H9 (cell line): ENCODE measurements around the gene CCR9. TPM values are rescaled to one million over a fixed set of nuclear protein-coding genes. Genes with fewer than 3 reads are reported as not detected.

ENCODE experiments used
- DNase-seq: peaks from one replicate; pipeline ENCODE4 v3.0.0-alpha.2; 2017
- H2AFZ ChIP-seq: one replicate; pipeline ENCODE4 v1.6.1; 2013; ENCODE audit warnings: mild to moderate bottlenecking, low read length, control low read depth, moderate library complexity
- H2AK5ac ChIP-seq: 2 replicates; pipeline ENCODE4 v1.6.1; 2013; ENCODE audit warnings: low read length, control low read depth, mixed read lengths; ENCODE audit not compliant: insufficient read length
- H2BK120ac ChIP-seq: one replicate; pipeline ENCODE4 v1.6.1; 2013; ENCODE audit warnings: low read depth, mild to moderate bottlenecking, low read length, control low read depth, inconsistent platforms; ENCODE audit not compliant: poor library complexity, severe bottlenecking
- H2BK12ac ChIP-seq: 2 replicates; pipeline ENCODE4 v1.6.1; 2013; ENCODE audit warnings: low read length, control low read depth, mixed read lengths, low read depth; ENCODE audit not compliant: insufficient read length
- H2BK15ac ChIP-seq: 2 replicates; pipeline ENCODE4 v1.6.1; 2013; ENCODE audit warnings: low read depth, low read length, control low read depth
- H2BK20ac ChIP-seq: one replicate; pipeline ENCODE4 v1.6.1; 2013; ENCODE audit warnings: low read depth, mild to moderate bottlenecking, low read length, control low read depth, inconsistent platforms; ENCODE audit not compliant: poor library complexity, severe bottlenecking
- H2BK5ac ChIP-seq: 2 replicates; pipeline ENCODE4 v1.6.1; 2013; ENCODE audit warnings: low read length, control low read depth, mixed read lengths; ENCODE audit not compliant: insufficient read length
- H3K14ac ChIP-seq: 2 replicates; pipeline ENCODE4 v1.6.1; 2013; ENCODE audit warnings: low read length, control low read depth; ENCODE audit not compliant: insufficient read depth
- H3K18ac ChIP-seq: 2 replicates; pipeline ENCODE4 v1.6.1; 2013; ENCODE audit warnings: low read depth, mild to moderate bottlenecking, mixed read lengths, low read length, control low read depth; ENCODE audit not compliant: insufficient read length
- H3K23ac ChIP-seq: 2 replicates; pipeline ENCODE4 v1.6.1; 2013; ENCODE audit warnings: low read length, control low read depth, mixed read lengths, low read depth; ENCODE audit not compliant: insufficient read length
- H3K23me2 ChIP-seq: 2 replicates; pipeline ENCODE4 v1.6.1; 2013; ENCODE audit warnings: low read depth, mild to moderate bottlenecking, mixed read lengths, low read length, control low read depth; ENCODE audit not compliant: insufficient read length, poor library complexity, severe bottlenecking
- H3K27ac ChIP-seq: 2 replicates; pipeline ENCODE4 v1.5.1; 2013; ENCODE audit warnings: low read length, control low read depth, mixed read lengths, low read depth; ENCODE audit not compliant: insufficient read length
- H3K27me3 ChIP-seq: 2 replicates; pipeline ENCODE4 v1.6.1; 2013; ENCODE audit warnings: low read length, control low read depth, inconsistent platforms; ENCODE audit not compliant: insufficient read depth
- H3K4ac ChIP-seq: 2 replicates; pipeline ENCODE4 v1.6.1; 2013; ENCODE audit warnings: low read depth, mild to moderate bottlenecking, control low read depth, inconsistent platforms, low read length, moderate library complexity
- H3K4me1 ChIP-seq: 2 replicates; pipeline ENCODE4 v1.6.1; 2013; ENCODE audit warnings: low read length, control low read depth, inconsistent platforms; ENCODE audit not compliant: insufficient read depth
- H3K4me2 ChIP-seq: 2 replicates; pipeline ENCODE4 v1.6.1; 2013; ENCODE audit warnings: low read length, control low read depth, mixed read lengths; ENCODE audit not compliant: insufficient read length, insufficient read depth
- H3K56ac ChIP-seq: 2 replicates; pipeline ENCODE4 v1.6.1; 2013; ENCODE audit warnings: low read depth, mild to moderate bottlenecking, mixed read lengths, low read length, control low read depth; ENCODE audit not compliant: insufficient read length
- H3K79me1 ChIP-seq: 2 replicates; pipeline ENCODE4 v1.6.1; 2013; ENCODE audit warnings: low read depth, mild to moderate bottlenecking, moderate library complexity, low read length, control low read depth, inconsistent platforms; ENCODE audit not compliant: insufficient read depth, poor library complexity, severe bottlenecking
- H3K79me2 ChIP-seq: 2 replicates; pipeline ENCODE4 v1.6.1; 2013; ENCODE audit warnings: low read length, control low read depth, inconsistent platforms; ENCODE audit not compliant: insufficient read depth
- H3K9ac ChIP-seq: 2 replicates; pipeline ENCODE4 v1.6.1; 2013; ENCODE audit warnings: low read length, control low read depth, mixed read lengths; ENCODE audit not compliant: insufficient read length; ENCODE audit errors: extremely low read depth
- H3K9me3 ChIP-seq: one replicate; pipeline ENCODE4 v1.6.1; 2013; ENCODE audit warnings: low read depth, low read length, inconsistent platforms; ENCODE audit not compliant: control insufficient read depth
- H3T11ph ChIP-seq: one replicate; pipeline ENCODE4 v1.6.1; 2013; ENCODE audit warnings: mild to moderate bottlenecking, low read length, control low read depth, inconsistent platforms
- H4K20me1 ChIP-seq: one replicate; pipeline ENCODE4 v1.6.1; 2013; ENCODE audit not compliant: control insufficient read depth, insufficient read length, insufficient read depth
- H4K5ac ChIP-seq: 2 replicates; pipeline ENCODE4 v1.6.1; 2013; ENCODE audit warnings: low read depth, mild to moderate bottlenecking, mixed read lengths, low read length, control low read depth; ENCODE audit not compliant: insufficient read length
- H4K8ac ChIP-seq: replicated peaks from 2 replicates; pipeline ENCODE4 v1.6.1; 2013; ENCODE audit warnings: low read length, control low read depth, mixed read lengths, low read depth; ENCODE audit not compliant: insufficient read length
- H4K91ac ChIP-seq: 2 replicates; pipeline ENCODE4 v1.6.1; 2013; ENCODE audit warnings: low read depth, mild to moderate bottlenecking, moderate library complexity, mixed read lengths, low read length, control low read depth; ENCODE audit not compliant: insufficient read length
- H3K27ac Mint-ChIP-seq, 3 experiments: 2 replicates in 2 of 3; 3 replicates in 1 of 3; pipeline ENCODE4 v1.8.0; 2020 to 2021; ENCODE audit warnings: mixed read lengths in 3 of 3, mild to moderate bottlenecking in 1 of 3, moderate library complexity in 1 of 3
- H3K27me3 Mint-ChIP-seq: 2 replicates; pipeline ENCODE4 v1.8.0; 2021; ENCODE audit warnings: low read depth, mild to moderate bottlenecking, moderate library complexity, mixed read lengths
- H3K36me3 Mint-ChIP-seq, 3 experiments: 2 replicates in 2 of 3; 3 replicates in 1 of 3; pipeline ENCODE4 v1.8.0; 2020 to 2021; ENCODE audit warnings: low read depth in 3 of 3, mixed read lengths in 3 of 3; ENCODE audit not compliant: insufficient read depth in 1 of 3
- H3K4me1 Mint-ChIP-seq, 2 experiments: 2 replicates each; pipeline ENCODE4 v1.8.0; 2020; ENCODE audit warnings: mixed read lengths in 2 of 2
- H3K4me3 Mint-ChIP-seq, 2 experiments: 2 replicates in 1 of 2; 3 replicates in 1 of 2; pipeline ENCODE4 v1.8.0; 2020 to 2021; ENCODE audit warnings: mild to moderate bottlenecking in 2 of 2, mixed read lengths in 2 of 2, moderate library complexity in 1 of 2
- H3K9me3 Mint-ChIP-seq, 2 experiments: 2 replicates in 1 of 2; 3 replicates in 1 of 2; pipeline ENCODE4 v1.8.0; 2020; ENCODE audit warnings: mild to moderate bottlenecking in 2 of 2, mixed read lengths in 2 of 2, moderate library complexity in 1 of 2
- CTCF ChIP-seq: fragments of 200-600 bp; sonication (generic); conservative IDR thresholded peaks from 3 replicates; pipeline ENCODE4 v1.8.0; 2021; ENCODE audit warnings: antibody characterized with exemption, mild to moderate bottlenecking
- WGBS: extraction: QIAGEN DNeasy Blood & Tissue Kit; methylation state at CpG from one replicate; pipeline ENCODE4 v1.1.7; 2013; ENCODE audit warnings: missing lambda C conversion rate, low lambda C conversion rate, mixed read lengths; ENCODE audit not compliant: insufficient read length; ENCODE audit errors: extremely low coverage; 5-methylcytosine and 5-hydroxymethylcytosine counted together
- total RNA-seq: library from RNA; stranded (reverse); gene quantifications from 2 replicates; pipeline ENCODE4 v1.2.1, GENCODE V29; 2021

CCR9 gene
- total RNA-seq, 1 experiment from 2014 or later: not detected

- H3K27ac ChIP-seq: no peak overlapping the region
- H3K4me2 ChIP-seq: no peak overlapping the region
- TF ChIP-seq CTCF: no peak
Measured at GRCh38 chr3:45942051-45942825, 55.9 kb downstream of the CCR9 start.

More at GRCh38 chr3:45942051-45942825, 55.9 kb downstream of the CCR9 start:
- Mint-ChIP-seq H3K4me1 (peaks cover 16 to 20% of the 10 kb centered on the region in 2 experiments), H3K9me3 (no peaks in the 10 kb centered on the region), H3K27ac (peak overlapping the region in 1 of 3 experiments; percentile 44; a peak in 1 of 7 replicates), H3K27me3 (no peaks in the 10 kb centered on the region), H3K4me3 (no peak overlapping the region), H3K36me3 (peaks cover 13 to 25% (median 15%) of the 10 kb centered on the region in 3 experiments; a peak in 5 of 7 replicates)
- no peak overlapping the region for H2AK5ac ChIP-seq
- no peaks in the 10 kb centered on the region for H3K79me1 ChIP-seq
- H3K9me3 ChIP-seq: no peaks in the 10 kb centered on the region
- no peak overlapping the region for H3K4ac ChIP-seq
- no peak overlapping the region for H3K18ac ChIP-seq
- H3K9ac ChIP-seq: no peak overlapping the region
- DNase-seq: no peak
- H2BK12ac ChIP-seq: no peak overlapping the region
- no peak overlapping the region for H4K91ac ChIP-seq
- no peaks in the 10 kb centered on the region for H3K27me3 ChIP-seq
- no peak overlapping the region for H4K8ac ChIP-seq
- H3K56ac ChIP-seq: no peak overlapping the region
- no peak overlapping the region for H2BK15ac ChIP-seq
- H3K79me2 ChIP-seq: no peaks in the 10 kb centered on the region
- no peak overlapping the region for H2BK20ac ChIP-seq
- H4K5ac ChIP-seq: no peak overlapping the region
- no peak overlapping the region for H2BK5ac ChIP-seq
- H3T11ph ChIP-seq: no peak overlapping the region
- no peak overlapping the region for H2AFZ ChIP-seq
- no peak overlapping the region for H3K14ac ChIP-seq
- H4K20me1 ChIP-seq: no peaks in the 10 kb centered on the region
- no CpG with 5 or more reads among the region's 6 CpGs for WGBS
- H3K4me1 ChIP-seq: no peaks in the 10 kb centered on the region
- no peaks in the 10 kb centered on the region for H3K23me2 ChIP-seq
- no peak overlapping the region for H3K23ac ChIP-seq
- H2BK120ac ChIP-seq: no peak overlapping the region
